ENCODE measurements around the gene ZBTB38. TPM values are rescaled to one million over a fixed set of nuclear protein-coding genes. Genes with fewer than 3 reads are reported as not detected.

The ZBTB38 gene
- total RNA-seq, 1 donor from 2014 or later, result 182 TPM

DNA sequence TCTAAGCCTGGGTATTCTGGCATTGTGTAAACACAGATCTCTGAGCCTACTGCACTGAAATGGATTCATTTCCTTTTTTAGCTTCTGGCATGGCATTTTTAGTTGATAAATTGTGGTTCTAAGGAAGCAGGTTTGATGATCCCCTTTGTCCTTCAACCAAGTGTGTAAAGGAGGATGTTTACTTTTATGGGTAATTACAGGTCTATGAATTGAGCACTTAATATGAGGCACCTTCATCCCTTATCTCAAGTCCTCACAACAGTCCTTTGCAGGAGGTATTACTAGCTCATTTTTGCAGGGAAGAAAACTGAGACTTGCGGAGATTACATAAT, 30.8 kb upstream of the ZBTB38 start:
- DNase-seq, result no peak

DNA sequence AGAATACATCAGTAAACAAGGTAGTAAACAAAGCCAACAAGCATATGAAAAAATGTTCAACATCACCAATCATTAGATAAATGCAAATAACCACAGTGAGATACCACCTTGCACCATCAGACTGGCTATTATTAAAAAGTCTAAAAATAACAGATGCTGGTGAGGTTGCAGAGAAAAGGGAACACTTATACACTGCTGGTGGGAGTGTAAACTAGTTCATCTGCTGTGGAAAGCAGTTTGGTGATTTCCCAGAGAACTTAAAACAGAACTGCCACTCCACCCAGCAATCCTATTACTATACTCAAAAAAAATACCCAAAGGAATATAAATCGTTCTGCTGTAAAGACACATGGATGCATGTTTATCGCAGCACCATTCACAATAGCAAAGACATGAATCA, 30.3 kb upstream of the ZBTB38 start:
- DNase-seq, result no peak

DNA sequence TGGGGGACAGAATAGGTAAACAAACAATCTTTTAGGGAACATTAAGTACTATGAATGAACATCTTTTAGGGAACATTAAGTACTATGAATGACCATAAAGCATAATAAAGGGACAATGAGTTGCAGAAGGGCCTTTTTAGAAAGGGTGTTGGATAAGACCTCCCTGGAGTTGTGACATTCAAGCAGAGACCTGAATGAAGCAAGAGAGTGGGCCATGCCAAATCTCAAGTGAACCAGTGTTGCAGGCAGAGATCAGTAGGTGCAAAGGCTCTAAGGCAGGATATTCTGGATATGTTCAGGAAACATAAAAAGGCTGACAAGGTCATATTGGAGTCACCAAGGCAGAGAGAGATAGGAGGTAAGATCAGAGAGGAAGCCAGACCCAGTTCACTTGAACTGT, 29.4 kb upstream of the ZBTB38 start:
- DNase-seq, result no peak

DNA sequence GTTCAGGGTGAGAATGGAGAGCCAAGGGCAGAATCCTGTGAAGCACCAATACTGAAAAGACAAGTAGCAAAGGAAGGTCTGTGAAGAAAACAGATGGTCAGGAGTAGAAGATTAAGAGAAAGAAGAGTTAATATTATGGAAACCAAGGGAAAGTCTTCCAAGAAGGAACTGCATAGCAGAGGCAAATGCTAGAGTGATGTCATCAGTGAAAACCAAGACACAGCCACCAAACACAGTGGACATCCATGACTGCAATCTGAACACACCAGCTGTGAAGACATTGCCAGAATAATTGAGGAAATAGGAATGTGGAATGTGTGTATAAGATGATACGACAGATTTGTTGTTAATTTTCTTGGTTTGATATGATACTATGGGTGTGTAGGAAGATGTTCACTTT, 26.8 kb upstream of the ZBTB38 start:
- DNase-seq, result no peak

DNA sequence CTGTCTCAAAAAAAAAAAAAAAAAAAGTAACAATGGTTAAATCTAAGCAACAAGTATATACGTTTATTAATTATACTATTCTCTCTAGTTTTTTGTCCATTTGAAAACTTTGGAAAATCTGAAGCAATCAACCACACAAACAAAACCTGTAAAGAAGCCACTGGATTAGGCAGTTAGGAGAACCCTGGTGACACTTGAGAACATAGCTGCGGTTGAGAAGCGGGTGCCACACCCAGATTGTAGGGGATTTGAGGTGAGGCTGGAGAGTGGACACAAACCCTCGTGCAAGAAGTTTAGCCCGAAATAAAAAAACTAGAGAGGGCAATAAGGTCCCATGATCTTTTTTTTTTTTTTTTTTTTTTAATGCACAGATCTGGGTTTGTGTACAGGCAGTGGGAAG, 25.9 kb upstream of the ZBTB38 start:
- DNase-seq, result no peak

DNA sequence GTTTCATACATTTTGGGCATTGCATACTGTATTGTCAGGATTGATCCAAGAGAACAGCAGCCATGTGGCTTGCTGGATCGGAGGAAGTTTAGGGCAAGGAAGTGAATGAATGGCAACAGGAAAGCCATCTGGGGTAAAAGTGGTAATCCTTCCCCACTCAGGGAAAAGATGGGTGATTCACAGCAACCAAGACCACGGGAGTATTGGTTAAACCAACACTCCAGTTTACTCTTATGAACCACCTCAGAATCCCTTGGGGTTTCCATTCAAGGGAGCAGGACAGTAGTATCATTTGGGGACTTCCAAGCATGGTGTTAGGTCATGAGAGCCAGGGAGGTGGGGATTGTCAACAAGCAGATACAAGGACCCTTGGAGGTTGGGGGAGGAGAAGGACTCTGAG, 25.2 kb upstream of the ZBTB38 start:
- DNase-seq, result no peak

DNA sequence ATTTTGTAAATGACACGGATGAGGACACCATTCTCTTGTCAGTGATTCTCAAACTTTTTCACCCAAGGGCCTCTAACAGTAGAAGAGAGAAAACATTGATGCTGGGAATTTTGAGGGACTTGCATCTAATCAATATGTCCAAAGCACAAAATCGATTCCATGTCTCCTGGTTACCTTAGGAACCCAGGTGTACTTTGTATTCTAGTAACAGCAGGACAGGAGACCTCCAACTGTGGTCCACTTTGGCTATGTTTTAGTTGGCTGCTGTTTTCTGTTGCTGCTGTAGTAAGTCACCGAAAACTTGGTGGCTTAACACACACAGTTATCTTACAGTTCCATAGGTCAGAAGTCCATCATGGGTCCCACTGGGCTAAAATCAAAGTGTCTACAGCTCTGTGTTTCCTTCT, 24.4 kb upstream of the ZBTB38 start:
- DNase-seq, result no peak

DNA sequence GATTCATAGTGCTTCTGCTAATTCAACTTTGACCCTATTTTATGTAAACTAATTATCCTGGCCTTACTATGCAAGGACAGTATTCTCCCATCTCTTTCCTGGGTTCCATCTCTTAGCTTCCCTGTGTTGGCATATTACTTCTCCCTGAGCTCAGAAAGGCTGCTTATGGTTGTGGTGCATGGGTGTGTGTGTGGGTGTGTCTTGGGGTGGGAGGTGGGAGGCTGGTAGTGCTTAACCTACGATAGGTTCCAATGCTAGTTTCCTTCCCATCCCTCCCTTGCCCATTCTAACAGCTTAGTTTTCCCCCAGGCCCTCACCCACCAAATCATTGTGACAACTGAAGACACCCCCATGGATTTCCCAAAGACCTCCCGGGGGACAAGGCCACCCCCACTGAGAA, 22.8 kb upstream of the ZBTB38 start:
- DNase-seq, result no peak

DNA sequence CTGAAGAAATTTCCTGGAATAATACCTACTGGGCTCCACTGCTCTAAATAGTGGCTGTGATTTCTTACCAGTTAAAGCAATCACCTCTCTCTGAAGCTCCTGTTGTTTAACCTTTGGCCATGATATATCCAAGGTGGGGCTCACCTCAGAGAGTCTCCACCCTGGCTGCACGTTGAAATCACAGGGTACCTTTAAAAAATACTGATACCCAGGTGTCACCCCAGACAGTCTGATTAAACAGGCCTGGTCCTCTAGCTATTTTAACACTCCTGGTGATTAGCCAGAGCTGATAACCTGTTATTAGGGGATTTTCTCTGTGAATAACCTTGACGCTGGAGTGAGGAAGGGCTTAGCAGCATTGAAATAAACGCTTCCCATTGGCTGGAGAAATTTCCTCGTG, 22.3 kb upstream of the ZBTB38 start:
- no peak for DNase-seq

DNA sequence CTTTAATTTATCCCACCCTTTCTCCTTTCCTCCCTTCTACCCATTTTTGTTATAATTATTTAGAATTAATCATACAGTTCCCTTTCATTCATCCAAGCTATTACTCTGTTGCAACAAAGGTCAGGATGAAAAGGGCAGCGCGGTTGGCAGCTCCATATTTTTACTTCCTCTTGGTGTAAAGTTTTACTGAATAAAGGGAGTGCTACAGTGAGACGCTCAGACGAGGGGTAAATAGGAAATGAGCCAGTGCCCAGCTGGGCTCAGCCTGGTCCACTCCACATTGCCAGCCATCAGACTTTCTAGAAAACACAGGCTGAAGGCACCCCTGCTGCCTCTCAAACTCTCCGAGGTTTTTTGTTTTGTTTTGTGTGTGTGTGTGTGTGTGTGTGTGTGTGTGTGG, 21.9 kb upstream of the ZBTB38 start:
- no peak for DNase-seq

DNA sequence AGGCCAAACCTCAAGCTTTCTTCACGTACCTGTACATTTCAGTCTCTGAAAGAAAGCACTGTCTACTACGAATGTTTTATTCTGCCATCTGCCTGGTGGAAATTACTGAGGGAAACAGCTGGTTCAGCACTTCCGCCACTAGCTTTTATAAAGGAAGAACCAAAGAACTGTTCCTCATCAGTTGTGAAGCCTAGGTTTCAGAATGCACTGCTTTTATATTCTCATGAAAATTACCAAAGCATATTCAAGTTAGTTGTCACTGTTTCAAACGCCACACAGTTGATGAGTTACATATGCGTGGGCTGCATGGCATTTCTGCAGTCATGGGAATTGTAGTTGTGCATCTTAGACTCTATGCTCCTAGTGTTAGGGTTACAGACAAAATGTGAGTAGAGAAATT, 21.5 kb upstream of the ZBTB38 start:
- DNase-seq, result no peak

DNA sequence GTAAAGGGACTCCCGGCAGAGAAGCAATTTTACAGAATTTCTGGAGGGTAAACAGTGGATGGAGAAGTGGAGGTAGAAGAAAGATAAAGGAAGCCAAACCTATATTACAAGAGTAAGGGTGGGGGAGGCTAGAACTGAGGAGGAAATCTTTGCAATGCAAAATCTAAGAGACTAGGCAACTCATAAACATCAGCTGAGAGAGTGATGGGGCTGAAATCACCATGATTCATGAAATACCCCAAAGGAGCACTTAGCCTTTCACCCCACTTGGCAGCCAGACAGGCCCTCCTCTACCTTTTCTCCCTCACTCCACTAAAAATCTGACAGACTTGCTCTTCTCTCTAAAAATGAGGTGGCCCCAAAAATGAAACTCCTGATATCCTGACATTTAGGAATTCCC, 19.5 kb upstream of the ZBTB38 start:
- no peak for DNase-seq

DNA sequence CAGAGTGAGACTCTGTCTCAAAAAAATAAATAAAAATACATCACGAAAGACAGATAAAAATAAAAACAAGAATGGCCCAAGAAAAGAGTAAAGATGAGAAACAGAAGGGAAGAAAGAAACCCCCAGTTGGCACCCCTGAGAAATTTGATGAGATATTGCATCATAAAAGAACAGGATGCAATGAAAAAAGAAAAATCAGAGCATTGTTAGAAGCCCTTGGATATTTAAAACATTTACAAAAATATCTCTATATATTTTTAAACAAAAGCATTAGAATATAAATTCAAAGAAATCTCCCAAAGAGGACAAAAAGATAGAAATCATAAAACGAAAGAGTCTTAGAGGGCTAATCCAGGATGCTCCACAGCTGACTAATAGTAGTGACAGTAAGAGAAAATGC, 18.6 kb upstream of the ZBTB38 start:
- no peak for DNase-seq

DNA sequence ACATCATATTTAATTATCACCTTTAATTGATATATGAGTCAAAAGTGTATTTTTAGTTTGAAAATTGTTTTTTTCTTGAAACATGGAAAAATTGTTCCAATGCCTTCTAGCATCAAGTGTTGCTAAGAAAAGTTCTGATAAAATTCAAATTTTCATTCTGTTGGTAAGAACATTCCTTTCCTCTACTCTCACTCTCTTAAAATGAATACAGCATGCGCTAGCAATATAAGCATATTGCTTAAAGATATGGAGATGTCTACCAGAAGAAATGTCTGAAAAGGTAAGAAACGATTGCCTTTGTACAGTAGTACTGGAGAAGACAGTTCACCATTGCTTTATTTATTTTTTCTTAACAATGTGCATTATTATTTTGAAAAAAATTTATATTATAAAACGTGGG, 17.6 kb upstream of the ZBTB38 start:
- no peak for DNase-seq

DNA sequence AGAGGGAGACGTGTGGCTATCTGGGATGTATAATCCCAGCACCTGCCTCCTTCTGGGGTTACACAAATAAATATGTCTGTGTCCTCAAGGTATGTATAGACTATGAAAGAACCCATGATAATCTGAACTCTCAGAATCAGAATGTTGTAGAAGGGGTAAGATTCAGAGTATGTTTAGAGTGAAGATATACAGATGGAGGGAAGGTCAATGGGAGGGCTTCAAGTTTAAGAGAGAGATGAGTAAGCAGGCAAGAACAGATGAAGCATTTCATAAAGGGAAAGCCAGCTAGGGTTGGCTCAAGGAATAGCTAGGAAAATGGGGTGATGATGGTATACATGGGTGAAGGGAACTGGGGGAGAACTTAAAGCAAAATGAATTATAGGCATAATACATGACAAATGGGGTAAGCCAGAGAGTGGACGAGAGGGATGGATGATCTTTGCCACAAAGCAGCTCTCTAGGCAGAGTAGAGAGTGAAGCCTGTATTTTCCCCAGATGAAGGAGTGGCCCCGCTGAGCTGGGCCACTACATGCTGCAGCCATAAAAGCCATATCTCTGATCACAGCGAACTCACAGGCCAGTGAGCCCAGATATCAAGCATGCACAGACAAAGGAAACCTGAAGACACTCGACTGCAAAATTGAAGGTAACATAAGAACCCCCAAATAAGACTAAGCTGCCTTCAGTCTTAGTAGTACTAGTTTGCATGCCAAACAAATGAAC, 15.9 kb upstream of the ZBTB38 start:
- no peak for DNase-seq

DNA sequence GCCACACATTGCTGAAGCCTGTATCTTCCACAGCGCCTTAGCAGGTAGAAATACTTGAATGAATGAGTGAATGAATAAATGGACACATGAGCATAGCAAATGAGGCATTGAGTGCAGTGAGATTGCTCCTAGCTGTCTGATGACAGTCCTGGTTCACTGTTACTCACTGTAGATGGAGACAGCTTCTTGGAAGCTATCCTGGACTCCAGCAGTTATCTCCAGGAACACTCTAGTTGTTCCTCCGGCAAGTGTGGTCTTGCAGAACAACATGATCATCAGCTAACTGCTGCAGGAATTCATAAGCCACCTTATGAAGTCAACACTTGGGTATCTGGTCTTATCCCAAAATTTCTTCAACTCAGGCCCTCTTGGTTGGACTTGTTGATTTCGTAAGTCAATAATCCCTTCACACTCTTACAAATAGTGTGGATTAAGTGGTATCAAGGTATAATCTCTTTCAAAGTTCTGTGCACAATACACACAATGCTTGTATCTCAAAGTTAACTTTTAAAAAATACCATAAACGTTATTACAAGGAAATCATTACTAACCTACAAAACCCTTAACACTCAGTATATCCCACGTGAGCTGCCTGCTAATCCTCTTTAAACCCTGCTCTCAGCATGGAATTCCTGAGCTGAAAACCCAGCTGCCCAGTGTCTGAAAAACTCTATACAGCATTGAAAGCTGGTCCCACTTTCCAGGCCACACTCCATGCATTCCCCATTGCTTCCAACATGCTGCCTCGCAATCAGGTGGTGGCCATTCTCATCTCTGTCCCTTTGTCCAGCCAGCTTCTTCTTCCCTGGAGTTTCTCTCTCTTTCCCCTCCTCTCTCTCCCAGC, 14.4 kb upstream of the ZBTB38 start:
- no peak for DNase-seq

DNA sequence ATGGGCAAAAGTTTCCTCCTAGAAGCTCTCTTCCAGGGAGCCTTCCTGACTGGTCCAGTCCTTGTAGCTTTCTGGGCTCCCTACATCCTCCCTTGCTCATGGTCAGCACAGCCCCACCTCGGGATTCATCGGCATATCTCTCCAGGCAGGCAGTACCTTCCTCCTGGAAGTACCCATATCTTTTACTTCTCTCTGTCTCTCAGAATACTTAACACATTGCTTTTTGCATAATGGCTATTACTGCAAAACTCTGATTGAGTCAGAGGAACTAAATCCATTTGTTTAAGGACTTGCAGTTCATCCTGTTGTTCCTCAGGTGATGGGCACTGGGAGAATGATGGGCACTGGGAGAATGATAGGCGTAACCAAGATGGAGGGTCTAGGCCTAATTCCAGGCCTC, 13.8 kb upstream of the ZBTB38 start:
- DNase-seq, result no peak

DNA sequence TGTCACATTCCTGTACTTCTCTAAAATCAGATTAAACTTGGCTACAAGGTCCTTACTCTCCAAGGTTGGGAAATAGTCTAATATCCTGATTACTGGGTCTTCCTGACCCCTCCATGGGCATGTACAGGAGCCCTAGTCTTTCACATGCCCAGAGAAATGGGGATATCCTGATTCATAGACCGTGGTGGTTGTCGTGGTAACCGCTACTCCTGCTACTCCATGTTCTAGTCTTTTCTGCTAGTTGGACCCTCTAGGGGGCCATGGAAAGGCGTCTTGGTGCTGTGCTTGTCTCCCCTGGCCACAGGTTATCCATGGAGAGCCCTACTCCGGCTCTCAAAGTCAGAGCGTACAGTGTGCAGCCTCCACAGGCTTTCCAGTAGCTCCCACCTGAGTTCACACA, 13.1 kb upstream of the ZBTB38 start:
- no peak for DNase-seq

DNA sequence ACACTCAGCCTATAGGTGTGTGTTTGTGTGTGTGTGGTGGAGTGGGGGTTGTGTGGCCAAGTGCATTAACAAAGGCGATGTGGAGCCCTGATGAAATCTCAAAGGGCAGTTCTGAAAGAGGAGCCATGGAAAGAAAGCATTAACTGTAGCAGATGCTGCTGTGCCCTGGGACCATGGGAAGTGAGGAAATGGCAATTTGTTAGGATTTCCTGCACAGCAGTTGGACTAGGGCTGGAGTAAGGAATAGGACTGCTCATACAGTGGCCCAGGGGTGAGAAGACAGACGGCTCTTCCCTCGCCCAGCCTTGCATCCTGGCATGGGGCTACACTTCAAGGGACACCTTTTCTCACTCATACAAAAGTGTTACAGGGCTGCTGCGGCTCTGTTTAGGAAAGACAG, 12.3 kb upstream of the ZBTB38 start:
- DNase-seq, result no peak

DNA sequence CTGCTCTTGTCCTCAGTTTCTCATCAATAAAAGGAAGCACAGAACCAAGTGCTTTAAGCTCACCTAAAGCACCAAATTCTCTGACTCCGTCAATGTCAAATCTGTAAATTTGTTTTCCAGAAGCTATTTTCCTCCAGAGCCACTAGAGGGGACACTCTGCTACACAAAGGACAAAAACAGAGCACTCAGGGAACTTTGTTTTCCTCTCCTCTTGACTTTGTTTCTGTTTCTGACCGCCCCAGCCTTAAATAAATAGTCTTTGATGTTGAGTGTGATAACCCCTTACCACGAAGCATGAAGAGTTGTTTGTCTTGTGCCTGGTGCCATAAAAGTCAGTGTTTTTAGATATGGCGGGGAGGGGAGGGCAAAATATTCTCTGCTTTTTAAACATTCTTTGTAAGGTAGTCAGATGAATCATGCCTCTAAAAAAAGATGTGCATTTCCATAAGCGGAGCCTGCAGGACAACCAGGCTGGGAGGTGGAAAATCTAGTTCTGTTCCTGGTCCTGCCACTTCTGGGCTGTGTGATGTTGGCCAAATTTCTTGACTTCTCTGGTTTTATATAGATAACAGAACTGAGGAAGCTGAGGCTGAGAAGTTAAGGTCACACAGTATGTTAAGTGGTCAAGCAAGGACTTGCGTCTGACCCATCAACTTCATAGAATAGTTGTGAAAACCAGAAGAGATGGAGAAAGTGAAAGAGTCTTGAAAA, 7.3 kb upstream of the ZBTB38 start:
- no peak for DNase-seq

DNA sequence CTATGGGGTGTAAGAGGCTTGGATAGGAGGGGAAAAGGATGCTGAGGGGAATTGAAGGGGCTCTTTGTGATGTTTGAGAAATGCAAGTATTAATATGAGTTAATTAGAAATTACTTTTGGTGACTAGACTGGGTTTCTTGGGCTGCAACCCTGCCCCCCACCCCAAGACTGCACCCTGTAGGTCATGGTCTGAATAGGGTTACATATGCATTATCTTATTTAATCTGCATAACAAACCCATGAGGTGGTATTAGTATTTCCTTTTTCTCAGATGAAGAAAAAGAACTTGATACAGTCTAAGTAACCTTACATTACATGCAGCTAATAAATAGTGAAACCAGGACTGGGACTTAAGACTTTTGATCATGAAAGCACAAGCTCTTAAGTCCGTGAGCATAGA, 5.6 kb upstream of the ZBTB38 start:
- no peak for DNase-seq

DNA sequence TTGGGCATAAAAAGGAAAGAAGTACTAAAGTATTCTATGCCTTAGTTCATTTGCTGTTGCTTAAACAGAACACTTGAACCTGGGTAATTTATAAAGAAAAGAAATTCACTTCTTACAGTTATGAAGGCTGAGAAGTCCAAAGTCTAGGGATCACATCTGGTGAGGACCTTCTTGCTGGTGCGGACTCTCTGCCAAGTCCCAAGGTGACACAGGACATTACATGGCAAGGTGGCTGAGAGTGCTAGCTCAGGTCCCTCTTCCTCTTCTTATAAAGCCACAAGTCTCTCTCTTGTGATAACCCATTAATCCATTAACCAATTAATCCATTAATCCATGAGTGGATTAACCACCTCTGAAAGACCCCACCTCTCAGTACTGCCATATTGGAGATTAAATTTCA, 3.1 kb upstream of the ZBTB38 start:
- no peak for DNase-seq

DNA sequence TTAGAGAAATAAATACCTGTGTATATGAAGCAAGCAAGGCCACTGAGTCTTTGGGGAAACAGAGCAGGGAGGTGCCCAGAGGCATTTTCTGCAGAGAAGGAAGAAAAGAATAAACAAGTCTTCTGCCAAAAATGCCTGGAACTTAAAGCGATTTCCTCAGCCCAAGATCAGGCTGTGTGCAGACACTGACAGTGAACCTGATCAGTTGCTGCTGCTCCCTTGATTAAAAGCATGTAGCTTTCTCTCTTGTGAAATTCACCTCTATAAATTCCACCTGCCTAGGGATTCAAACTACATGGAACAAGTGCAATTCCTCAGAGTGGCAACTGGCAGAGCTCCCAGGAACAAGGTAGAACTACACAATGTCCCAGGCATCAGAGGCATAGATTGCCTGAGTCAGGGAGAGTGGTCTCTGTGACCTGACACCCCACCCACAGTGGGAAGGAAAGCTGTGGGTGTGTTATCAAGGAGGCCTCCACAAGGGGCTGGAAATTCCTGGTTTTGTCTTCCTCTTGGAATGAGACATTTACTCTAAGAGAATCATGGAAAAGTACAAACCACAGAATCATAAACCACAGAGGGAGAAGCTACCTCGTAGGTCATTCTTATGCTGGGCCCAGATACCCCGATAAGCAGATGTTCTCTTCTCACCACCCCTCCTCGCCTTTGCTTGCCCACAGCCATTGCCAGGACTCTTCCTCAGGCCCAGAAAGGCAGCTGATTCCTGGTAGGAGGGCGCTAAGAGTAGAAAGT, 1.8 kb upstream of the ZBTB38 start:
- no peak for DNase-seq

All from occipital lobe (tissue), 2 donors.